HG02852 (cell line): ENCODE measurements around the gene LPAR5.
"Not testable (repeated sequence)": the region's sequence is repeated elsewhere in the genome, so short reads cannot be mapped to it uniquely, and the experiment has no call there.

Source experiments
- ATAC-seq: cut with Tn5 transposase; IDR thresholded peaks from one replicate; pipeline ENCODE4 v1.9.1; 2021; ENCODE audit warnings: mild to moderate bottlenecking, moderate library complexity; ENCODE audit not compliant: unreplicated experiment

LPAR5 gene

DNA sequence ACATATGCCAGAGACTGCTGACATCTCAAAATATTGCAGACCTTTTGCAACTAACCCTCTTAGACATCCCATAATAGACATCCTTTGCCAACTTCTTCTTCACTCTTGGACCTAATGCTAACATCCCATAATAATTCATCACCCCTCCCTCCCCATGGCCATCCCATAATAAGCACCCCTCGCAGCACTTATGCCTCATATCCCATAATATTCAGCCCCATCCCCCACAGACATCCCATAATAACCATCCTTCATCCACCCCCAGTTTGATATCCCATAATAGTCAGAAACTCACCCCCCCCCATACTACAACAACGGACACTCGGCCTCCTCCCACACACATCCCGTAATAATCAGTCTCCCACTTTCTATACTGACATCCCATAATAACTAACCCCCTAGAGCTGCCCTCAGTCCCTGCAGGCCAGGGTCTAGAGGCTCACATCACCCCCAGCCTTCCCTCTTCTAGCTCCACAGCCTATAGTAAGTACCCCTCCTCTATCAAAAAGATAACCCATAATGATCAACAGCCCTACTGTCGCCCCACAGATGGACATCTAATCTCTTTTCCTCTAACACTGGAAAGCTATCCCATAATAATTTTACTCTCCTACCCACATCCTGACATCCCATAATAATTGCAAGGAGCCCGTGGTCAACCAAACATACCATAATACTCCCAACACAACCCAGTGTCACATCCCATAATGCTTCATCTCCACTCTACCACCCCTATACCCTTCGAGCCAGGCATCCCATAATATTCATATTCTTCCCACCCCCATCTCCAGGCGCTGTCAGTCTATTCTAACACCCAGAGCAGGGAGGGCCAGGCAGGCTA, 27.8 kb downstream of the LPAR5 start:
- ATAC-seq, result no peak

DNA sequence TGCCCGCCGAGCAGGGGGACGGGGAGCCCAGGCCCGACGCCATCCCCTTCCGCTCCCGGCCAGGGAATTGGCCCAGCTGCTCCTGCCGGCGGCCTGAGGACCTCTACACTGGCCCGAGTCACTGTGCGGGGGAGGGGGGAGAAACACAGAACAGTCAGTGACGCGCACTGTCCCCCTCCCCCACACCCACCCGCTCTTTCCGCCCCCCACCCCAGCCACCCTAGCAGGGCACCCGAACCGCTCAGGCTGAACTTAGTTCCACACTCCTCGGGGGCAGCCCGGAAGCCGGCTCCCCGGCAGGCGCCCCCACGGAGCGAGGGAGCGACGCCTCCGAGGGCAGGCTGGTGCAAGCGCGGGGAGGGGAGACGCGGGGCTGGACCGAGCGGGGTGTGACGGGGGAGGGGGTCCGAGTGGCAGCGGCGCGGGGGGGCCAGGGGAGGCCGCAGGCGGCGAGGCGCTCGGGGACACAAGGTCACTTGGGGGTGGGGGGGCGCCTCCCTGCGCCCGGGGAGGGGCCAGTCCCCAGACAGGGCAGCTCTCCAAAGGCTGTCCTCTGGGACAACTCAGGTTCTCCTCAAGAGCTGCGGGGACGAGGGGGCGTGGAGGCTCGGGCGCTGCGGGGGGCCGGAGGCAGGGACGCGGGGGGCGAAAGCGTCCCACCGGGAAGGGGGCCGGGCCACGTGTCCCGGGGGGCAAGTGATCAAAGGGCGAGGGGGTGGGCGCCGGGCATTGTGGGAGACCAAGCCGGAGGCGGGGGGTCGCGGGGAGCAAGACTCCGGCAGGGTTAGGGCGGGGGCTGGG, 29.2 kb downstream of the LPAR5 start:
- ATAC-seq, result no peak

DNA sequence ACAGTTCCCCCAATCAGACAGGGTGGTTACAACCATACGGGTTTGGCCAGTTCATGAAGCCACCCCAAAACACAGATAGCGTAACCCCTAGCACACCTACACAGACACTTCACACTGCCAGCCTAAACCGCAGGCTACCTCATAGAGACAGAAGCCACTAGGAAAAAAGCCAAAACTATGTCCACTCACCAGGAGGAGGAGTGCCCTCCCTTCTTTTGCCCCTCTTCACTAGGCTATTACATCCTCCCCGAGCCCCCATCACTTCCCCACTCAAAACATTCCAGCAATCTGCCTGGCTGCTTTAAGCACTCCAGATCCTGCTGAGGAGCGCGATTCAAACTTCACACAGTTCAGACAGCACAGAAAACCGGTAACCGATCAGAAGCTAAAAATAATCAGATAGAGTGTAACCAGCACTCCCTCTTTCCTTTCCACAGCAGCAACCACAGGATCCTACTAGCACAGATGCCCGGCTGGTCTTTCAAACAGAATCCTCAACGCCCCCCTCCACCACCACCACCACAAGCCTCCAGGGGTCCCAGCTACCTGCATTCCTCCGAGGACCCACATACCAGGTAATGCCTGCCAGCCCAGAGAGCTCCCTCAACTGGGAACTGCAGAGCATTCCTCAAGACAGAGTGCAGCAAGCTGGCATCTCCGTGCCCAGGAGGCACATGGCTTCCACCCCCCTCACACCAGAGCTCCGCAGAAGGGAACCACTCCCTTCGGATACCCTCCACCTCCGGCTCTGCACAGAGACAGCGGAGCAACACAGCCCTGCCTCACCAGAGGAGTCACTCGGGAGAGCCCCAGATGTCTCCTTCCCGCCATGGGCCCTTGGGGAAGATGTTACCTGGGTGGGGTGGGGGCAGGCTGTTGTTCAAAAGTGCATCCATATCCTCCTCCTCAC, 30.1 kb downstream of the LPAR5 start:
- no peak for ATAC-seq

DNA sequence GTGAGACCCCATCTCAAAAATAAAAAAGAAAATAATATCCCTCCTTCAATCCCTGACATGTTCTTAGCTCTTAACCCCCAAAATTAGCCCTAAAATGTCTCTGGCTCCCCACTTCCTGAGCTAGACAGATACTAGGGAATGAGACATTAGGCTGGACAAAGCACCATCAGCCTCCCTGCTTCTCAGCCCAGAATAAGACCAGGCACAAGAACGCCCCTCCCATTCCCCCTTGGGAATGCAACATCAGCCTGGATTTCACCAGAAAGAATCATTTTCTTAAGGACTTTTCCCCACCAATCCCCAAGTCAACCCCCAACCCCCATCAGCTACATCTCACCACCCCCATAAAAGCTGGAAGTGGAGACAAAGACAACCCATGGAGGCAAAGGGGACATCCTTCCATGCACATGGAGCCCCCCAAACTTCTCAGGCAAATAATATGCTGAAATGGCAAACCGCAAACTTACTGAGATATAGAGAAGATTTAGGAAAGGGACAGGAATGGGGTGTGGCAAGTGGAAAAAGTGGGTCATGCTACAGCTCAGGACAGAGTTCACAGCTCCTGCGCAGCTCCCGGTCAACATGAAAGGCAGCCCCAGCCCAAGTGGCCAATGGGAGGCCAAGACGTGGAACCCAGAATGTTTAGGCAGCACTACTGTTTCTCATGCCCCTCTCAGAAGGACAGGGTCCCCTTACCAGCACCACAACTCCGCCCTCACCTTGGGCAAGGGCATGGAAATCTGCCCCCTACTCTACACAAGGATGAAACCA, 31.3 kb downstream of the LPAR5 start:
- ATAC-seq, result no peak

DNA sequence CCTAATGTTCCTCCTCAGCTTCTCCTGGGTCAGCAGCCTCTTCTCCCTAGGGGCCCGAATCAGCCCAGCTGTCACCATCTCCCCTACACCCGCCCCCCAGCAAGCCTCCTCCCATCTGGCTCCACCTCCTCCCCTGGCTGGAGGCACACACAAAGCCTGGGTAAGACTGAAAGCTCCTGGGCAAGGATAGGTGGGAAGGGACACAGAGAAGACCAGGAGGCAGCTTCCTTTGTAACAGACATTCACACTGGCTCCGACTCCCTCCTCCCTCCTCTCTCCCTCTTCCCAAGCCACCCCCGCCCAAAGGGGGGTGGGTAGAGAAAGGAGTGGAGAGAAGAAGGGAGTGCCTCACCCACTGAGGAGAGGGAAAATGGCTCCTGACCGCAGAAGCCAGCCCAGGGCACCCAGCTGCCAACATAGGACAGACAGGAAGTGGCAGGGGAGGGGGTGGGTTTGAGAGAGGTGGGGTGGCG, 32.6 kb downstream of the LPAR5 start:
- ATAC-seq, result no peak

DNA sequence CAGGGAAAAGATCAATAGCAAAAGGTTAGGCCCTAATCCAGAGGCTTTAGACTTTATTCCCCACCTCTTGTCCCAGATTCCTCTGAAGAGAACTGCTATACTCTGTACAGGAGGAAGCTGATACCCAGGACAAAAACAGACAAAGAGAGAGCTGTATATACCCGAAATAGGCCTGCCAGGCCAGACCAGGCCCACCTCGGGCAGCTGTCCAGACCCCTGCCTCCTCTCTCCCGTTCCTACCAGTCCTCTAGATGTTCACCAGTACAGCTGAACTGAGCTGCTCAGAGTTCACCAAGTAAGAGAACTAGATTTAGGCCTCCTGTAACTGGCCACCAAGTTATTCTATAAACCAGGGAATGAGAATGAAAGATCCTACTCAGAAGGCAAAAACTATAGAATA, 33.2 kb downstream of the LPAR5 start:
- ATAC-seq, result no peak

DNA sequence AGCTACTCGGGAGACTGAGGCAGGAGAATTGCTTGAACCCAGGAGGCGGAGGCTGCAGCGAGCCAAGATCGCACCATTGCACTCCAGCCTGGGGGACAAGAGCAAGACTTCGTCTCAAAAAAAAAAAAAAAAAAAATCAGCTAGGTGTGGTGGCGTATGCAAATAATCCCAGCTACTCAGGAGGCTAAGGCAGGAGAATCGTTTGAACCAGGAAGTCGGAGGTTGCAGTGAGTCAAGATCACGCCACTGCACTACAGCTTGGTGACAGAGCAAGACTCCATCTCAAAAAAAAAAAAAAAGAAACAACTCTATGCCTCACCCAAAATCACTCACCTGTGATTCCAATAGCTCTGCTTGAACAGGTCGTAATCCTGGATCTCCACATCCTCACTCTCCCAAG, 40.1 kb downstream of the LPAR5 start:
- ATAC-seq, result not testable (repeated sequence)

DNA sequence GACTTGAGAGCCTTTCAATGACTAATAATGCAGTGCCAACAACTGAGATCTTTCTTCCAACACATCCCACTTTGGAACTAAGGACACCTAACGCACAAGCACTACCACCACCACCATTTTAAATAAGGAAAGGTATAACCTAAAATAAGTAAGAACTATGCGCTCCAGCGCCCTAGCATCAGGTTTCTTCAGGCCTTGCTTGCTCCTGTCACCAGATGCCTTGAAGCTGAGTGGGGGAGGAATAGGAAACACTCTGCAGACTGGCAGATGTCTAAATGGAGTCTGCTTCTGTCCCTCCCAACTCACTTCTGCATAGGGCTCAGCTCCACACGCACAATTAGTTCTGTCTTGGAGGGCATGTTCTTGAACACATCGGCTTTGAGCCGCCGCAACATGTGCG, 43.7 kb downstream of the LPAR5 start:
- no peak for ATAC-seq

DNA sequence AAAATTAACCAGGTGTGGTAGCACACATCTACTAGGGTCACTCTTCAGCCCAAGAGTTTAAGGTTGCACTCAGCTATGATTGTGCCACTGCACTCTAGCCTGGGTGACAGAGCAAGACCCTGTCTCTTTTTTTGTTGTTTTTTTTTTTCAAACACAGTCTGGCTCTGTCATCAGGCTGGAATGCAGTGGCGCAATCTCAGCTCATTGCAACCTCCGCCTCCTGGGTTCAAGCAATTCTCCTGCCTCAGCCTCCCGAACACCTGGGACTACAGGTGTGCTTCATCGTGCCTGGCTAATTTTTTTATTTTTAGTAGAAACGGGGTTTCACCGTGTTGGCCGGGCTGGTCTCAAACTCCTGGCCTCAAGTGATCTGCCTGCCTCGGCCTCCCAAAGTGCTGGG, 49.2 kb downstream of the LPAR5 start:
- ATAC-seq, result not testable (repeated sequence)

DNA sequence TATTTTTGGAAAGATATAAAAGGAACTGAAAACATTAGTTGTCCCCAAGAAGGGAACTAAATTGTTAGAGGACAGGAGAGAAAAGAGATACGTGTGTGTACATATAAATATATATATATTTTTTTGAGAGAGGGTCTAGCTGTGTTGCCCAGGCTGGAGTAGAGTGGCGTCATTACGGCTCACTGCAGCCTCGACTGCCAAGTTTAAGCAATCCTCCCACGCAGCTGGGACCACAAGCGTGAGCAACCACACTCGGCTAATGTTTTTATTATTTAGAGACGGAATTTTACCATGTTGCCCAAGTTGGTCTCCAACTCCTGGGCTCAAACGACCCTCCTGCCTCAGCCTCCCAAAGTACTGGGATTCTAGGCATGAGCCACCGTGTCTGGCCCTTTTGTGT, 51.5 kb downstream of the LPAR5 start:
- ATAC-seq, result no peak

DNA sequence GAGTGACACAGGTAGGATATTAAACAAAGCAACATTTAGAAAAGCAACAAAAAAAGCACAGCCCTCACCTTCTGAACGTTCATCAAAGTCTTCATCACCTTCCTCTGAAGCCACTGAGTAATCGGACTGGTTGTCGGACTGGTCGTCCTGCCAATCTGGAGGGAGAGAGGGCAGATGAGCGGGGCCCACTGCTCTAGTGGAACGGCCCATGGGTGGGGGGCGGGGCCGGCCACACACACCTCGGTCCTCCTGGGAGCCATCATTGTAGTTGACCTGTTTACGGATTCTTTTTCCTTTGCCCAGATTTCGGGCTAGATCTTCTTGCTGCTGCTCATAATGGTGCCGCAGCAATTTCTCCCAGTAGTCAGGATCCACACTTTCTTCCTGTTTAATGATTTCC, 52.8 kb downstream of the LPAR5 start:
- no peak for ATAC-seq

DNA sequence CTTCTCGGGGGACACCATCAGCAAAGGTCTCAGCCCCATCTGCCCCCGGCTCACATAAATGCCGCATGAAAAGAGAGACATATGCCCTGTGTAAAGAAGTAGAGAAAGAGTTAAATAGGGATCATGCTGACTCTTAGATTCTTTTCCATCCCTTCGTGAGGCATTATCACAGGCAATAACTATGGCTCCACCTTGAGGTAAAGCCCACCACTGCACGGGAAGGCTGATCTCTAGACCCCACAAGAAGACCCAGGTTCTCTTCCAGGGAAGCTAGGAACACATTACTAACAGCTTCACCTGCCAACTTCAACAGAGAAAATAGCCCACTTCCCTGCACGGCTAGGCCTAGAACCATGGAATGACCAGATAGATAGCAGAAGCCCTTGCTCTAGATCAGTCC, 53.6 kb downstream of the LPAR5 start:
- no peak for ATAC-seq

DNA sequence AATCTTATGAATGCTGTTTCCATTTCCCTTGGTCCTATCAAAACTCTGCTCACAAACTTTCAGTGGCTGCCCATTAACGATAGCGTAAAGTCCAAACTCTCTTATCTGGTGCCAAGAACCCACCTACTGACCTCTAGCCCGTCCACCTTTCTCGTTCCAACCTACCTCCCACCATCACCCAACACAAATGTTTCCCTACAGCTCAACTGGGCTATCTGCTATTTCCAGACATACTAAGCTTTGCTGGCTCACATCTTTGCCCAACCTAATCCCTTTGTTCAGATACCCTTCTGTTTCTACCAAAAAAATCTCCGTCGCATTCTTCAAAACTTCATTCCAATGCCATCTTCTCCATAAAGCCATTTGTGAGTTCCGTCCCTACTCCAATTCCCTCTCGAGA, 60.1 kb downstream of the LPAR5 start:
- ATAC-seq, result no peak

DNA sequence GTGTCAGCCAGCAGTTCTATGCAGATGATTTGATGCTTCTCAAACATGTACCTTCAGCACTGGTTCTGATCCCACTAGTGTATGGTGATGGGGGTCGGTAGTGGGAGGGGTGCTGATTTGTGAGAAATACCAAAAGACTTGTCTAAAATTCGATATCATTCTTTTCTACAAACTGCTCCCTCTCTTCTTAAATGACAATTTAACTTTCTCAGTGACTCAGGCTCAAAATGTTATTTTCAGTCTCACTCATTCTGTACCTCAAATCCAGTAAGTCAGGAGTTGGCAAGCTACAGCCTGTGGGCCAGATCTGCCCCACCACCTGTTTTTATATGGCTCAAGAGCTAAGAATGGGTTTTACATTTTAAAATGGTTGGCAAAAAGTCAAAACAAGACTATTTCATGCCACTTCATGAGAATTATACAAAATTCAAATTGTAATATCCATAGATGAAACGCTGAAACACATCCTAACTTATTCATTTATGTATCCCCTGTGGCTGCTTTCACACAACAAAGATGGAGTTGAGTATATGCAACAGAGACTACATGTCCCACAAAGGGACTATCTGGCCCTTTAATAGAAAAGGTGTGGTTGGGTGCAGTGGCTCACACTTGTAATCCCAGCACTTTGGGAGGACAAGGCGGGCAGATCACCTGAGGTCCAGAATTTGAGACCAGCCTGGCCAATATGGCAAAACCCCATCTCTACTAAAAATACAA, 61.0 kb downstream of the LPAR5 start:
- no peak for ATAC-seq

DNA sequence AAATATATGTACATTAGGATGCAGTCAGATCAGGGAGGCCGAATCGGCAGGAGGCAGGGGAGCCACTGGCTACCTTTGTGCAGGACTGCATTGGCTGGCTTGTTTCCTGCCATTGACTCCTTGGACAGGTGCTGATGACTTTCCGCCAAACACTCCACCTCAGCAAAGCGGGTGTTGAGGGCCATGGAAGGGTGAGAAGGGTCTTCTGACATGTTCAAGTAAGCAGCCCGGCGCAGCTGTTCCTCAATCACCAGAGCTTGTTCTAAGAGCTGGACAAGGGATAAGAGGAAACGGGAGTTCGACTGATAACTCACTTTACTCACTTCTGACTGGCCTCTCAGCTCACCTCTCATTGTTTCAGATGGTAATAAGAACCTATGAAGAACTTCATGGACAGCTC, 62.8 kb downstream of the LPAR5 start:
- no peak for ATAC-seq

DNA sequence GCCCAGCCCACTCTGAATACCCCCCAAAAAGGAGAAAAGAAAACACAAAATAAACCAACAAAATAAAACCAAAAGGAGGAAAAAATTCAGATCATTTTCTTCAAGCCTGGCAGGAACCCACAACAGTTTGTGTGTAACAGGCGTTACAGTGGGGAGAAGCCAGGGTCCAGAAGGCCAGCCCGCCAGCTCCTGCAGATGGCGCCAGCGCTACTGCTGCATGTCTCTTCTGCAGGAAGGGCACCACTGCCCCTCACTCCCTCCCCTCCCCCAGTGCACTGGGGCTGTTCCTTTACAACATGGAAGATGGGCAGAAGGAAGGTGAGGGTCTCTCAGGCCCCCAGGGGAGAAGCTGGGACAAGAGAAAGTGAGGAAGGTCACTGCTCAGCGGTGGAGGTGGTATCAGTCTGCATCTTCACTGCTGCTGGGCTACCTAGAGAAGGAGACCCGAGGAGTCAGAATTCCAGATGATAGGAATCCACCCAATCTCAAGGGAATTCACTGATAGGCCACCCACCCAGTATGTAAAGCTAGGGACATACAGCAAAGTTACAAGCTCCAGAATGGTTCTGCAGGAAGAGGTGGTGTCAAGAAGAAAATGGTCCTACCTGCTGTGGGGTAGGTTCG, 65.4 kb downstream of the LPAR5 start:
- ATAC-seq, result no peak

DNA sequence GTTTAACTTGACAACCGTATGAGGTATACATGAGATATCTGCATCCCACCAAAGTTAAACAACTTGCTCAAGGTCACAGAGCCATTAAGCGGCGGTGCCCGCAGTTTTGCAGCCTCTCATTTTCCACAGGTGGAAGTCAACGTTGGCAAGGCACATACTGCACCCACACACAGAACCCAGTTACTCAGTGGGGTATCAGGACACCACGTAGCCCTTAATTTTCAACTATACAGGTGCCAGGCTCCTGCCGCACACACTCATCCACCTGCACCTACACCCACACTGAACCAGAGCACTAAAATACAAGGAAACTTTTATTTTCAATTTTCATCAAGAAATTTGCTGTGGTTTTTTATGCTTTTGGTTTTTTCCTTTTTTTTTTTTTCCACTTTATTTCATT, 66.0 kb downstream of the LPAR5 start:
- no peak for ATAC-seq

DNA sequence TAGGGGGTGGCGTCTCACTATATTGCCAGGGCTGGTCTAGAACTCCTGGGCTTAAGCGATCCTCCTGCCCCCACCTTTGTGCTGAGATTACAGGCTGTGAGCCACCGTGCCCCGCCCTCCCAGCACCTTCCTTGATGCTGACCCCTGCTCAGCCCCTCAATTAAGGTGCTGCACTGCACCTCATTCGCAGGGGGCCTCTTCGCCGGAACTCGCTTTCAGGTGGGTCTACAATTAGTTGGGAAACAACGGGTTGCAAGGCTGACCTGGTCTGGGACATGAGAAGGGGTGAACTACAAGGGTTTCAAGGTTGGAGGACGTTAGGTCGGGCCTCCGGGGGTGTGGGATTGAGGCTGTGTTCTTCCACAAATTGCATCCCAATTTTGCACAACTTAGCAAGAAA, 66.4 kb downstream of the LPAR5 start:
- ATAC-seq, result no peak
